ENCODE results near the gene GARRE1.

DNA sequence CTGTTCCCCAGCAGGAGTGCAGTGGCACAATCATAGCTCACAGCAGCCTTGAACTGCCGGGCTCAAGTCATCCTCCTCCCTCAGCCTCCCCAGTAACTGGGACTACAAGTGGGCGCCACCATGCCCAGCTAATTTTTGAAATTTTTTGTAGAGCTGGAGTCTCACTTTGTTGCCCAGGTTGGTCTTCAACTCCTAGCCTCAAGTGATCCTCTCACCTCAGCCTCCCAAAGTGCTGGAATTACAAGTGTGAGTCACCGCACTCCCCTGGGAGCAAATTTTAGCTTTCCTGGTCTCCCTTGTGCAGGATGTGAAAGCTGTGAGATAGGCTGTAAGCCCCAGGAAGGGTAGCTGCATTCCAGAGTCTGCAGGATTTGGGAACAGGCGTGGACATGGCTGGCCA is 5.4 kb upstream of the GARRE1 start:
- TF ChIP-seq POLR2AphosphoS5 (IDR thresholded peaks at IDR 0.05) (no peak), POLR2A (IDR thresholded peaks at IDR 0.05) (no peak), EP300 (IDR thresholded peaks at IDR 0.05; ENCODE audit: low read depth) (no peak)
- TF ChIP-seq, protein P1, sequence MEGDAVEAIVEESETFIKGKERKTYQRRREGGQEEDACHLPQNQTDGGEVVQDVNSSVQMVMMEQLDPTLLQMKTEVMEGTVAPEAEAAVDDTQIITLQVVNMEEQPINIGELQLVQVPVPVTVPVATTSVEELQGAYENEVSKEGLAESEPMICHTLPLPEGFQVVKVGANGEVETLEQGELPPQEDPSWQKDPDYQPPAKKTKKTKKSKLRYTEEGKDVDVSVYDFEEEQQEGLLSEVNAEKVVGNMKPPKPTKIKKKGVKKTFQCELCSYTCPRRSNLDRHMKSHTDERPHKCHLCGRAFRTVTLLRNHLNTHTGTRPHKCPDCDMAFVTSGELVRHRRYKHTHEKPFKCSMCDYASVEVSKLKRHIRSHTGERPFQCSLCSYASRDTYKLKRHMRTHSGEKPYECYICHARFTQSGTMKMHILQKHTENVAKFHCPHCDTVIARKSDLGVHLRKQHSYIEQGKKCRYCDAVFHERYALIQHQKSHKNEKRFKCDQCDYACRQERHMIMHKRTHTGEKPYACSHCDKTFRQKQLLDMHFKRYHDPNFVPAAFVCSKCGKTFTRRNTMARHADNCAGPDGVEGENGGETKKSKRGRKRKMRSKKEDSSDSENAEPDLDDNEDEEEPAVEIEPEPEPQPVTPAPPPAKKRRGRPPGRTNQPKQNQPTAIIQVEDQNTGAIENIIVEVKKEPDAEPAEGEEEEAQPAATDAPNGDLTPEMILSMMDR (IDR thresholded peaks at IDR 0.05) = no peak

Data from transverse colon (tissue), 4 donors.